ENCODE measurements around the gene APPBP2. TPM values are rescaled to one million over a fixed set of nuclear protein-coding genes. Genes with fewer than 3 reads are reported as not detected.

Gene APPBP2
- total RNA-seq, 1 donor from 2014 or later: 55.1 TPM

DNA sequence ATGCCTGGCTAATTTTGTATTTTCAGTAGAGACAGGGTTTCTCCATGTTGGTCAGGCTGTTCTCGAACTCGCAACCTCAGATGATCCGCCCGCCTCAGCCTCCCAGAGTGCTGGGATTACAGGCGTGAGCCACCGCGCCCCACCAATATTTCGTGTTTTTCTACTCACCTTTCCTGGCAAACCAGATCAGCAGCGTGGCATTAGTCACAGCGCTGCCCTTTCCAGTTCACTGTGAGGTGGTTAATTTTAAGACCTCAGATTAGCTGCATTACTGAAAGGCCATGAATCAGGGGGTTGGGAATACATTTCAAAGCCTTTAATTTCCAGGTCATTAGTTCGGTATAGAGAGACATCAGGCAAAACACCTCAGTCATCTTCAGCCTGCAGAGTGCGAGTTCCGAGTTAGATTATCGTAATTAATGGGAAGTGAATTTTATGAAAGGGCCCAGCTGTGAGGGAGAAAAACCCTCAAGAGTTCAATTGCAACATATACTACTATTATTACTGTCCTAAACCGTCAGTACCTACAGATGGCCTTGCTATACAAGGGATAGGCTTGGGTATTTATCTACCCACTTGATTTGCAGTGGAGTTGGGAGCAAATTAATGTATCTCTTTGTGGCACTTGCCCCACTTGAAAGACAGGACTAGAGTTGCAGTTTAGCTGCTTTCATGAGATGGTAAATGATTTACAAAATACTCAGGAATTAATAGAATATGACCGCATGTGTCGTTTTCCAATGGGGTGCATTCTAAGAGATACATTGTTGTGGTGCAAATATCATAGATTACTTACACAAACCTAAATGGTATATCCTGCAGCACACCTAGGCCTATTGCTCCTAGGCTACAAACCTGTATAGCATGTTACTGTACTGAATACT lies 132.0 kb downstream of the APPBP2 start:
- DNase-seq (ENCODE audit: low spot score): no peak

Other genes with a start within 250 kb of the APPBP2 start
- gene USP32, start 134.1 kb downstream of the APPBP2 start, total RNA-seq: 39.0 TPM
- not detected for gene CHCT1, start 103.8 kb downstream of the APPBP2 start, total RNA-seq
- gene PPM1D, start 74.0 kb upstream of the APPBP2 start, total RNA-seq: 17.0 TPM
- 25.6 TPM for gene BCAS3, start 151.6 kb upstream of the APPBP2 start, total RNA-seq